Left renal pelvis (tissue), 4 donors: ENCODE data around the gene ATP2A2. TPM values are rescaled to one million over a fixed set of nuclear protein-coding genes. Genes with fewer than 3 reads are reported as not detected.
"Not testable (repeated sequence)": the region's sequence is repeated elsewhere in the genome, so short reads cannot be mapped to it uniquely, and the experiment has no call there.

Experiments
- DNase-seq, 4 donors: peaks; one replicate each; pipeline ENCODE4 v3.0.0-alpha.2; 2013; ENCODE audit warnings: low read depth in 4 of 4, low spot score in 3 of 4
- polyA plus RNA-seq, 4 donors: library from polyadenylated mRNA; unstranded; fragments of 120-200 nt; gene quantifications; one replicate each; pipeline ENCODE4 v1.2.1, GENCODE V29; 2013; ENCODE audit not compliant: insufficient read length in 4 of 4

ATP2A2 gene
- polyA plus RNA-seq, 4 donors = 114 to 176 (median 150) TPM

DNA sequence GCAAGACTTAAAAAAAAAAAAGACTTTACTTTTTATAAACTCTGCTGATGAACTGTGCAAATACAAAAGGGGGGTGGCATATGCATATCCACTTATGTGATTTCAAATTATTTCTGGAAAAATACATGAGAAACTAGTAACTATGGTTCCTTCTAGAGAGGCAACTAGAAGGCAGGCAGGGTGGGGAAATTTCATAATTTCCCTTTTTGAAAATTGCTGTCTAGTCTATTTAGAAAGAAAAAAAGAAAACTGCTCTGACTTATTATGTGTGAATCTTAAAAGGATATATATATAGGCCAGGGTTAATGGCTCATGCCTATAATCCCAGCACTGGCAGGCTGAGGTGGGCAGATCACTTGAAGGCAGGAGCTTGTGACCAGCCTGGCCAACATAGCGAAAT lies 80.2 kb downstream of the ATP2A2 start:
- no peak for DNase-seq

DNA sequence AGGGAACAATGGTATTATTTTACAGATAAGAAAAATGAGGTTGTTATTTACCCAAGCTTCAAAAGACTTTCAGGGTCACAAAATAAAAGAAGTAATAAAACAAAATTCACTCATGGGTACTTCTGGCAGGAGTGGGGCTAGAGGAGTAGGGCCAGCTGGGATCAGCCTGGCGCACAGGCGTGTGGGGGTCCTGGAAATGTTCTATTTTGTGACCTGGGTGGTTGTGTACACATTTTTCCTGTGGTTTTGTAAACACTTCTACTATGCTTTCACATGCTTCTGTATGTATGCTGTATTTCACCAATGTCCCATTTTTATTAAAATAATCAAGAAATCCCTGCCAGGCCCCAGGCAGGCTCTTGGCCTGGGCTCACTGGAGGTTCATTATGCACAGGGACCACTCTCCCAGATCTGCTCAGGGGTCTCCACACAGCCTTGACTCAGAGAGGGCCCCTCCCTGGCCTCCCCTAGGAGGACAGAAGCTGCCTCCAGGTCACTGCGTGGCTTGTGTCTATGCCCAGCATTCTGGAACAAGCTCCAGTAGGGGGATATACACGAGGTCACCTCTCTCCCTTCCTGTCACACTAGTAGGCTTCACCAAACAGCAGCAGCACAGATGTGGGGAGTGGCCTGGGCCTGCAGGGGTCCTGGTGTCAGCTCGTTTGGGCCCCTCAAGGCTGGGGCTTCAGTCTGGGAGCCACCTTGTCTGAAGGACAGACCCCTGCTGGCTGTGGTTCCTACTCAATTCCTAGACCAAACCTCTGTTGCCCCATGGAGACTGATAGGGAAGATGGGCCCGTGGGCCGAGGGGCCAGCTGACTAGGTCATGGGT lies 84.7 kb downstream of the ATP2A2 start:
- no peak for DNase-seq

DNA sequence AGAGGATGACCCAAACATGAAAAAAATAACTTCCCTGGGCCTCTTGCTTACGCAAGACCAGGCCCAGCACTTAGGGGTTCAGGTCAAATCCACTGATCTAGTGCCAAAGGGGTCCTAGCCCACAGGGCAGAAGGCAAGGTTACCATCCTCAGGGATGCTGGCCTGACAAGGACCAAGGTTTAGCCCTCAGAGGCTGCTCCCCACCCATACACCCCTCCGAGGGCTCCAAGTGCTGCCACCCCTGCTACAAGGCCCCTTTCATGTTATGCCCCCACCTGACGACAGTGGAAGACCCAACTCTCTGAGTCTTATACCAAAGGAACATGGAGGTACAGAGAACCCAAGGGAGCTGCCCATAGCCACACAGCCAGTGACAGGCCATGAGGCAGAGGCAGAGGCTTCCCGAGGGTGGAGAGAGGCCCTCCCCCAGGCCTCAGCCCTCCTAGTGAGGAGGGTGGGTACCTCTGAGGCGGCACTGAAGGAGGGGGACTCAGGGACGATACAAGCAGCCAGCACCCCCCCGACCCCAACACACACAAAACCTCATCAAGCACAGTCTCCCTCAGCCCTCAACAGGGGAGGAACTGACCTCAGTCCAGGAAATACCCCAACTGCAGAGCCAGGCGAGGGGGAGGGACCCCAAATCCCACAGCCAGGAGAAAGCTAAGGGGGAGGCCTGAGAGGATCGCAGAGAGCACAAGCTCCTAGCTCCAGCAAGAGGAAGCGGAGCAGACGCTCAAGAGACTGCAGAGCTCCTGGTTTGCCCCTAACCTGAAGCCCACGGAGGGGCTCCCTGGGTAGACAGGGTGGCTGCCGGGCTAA lies 85.5 kb downstream of the ATP2A2 start:
- DNase-seq = no peak

DNA sequence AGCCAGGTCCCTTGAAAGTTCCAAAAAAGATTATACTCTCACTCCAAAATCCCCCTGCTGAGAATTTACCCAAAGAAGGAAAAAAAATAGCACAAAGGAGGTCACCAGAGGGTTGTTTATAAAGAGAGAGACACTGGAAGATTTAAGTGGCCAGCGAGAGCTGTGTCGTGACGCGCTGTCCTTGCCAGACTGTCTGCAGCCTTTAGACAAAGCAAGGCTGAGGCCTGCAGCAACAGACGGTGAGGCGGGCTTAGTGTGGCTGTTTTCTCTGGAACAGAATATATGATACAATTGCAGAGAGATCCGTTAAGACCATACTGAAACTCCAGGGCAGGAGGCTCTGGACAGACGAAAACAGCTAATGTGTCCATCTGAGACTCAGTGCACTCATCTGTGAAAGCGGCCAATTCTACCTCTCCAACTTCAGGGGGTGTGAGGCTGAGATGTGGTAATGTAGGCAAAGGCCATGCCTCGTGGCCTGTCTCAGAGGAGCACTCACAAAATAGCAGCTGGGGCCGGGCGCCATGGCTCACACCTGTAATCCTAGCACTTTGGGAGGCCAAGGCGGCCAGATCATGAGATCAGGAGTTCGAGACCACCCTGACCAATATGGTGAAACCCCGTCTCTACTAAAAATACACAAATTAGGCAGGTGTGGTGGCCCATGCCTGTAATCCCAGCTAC lies 86.3 kb downstream of the ATP2A2 start:
- DNase-seq = no peak

DNA sequence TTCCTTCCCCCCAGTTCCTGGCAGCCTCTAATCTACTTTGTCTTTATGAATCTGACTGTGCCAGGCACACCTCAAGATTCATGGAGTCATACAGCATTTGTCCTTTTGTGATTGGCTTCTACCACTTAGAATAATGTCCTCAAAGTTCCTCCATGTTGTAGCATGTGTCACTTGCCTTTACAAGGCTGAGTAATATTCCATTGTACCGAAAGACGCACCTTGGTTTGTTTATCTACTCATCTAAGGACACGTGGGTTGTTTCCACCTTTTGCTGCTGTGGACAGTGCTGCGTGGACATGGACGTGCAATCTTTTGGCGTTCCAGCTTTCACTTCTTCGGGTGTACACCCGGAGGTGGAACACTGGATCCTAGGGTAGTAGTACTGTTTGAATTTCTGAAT lies 88.9 kb downstream of the ATP2A2 start:
- no peak for DNase-seq

DNA sequence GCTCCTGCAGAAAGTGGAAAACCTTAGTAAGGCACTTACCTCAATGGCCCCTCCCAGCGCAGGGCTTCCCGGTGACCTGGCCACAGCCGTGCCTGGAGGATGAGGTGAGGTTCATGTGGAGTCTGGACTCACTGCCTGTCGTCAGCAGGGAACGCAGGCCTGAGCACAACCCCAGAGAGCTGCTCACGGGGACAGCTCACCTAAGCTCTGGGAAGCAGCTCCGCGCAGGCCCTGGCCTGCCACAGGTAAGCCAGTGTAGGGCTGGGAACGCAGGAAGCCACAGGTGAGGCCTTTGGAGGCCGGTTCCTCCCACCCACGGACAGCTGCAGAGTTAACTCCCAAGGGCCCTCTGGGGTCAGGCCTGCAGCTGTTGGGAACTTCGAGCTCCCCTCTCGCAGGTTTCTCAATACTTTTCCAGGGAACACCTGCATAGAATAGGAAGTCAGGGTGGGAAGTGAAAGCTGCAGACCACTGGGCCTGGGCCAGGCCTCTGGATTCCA lies 89.7 kb downstream of the ATP2A2 start:
- DNase-seq = no peak

DNA sequence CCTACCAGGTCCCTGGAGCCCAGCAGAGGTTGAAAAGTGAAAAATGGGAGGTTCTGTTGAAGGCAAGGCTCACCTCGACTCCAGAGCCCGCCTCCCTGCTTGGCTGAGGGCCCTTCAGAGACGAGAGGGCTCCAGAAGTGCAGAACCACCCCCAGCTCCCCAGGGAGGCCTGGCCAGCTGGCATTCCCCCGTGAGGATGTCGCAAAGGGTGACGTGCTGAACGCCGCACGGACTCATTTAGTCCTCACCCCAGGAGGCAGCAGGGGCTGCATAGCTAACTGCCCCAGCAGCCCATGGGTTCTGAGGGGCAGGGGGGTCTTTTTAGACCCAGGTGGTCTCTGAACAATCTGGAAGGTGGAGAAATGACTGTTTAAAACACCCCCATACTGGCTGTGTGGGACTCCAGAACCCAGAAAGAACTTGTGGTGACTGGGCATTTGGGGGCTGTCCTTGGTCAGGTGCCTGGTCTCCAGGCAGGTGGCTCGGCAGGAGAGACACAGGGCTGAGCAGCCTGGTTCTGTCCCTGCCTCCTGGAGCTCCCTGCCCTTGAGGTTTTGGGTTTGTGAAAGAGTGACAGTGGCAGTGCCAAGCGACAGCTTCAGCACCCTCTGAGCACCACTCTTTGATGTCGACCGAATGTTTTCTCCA lies 90.5 kb downstream of the ATP2A2 start:
- DNase-seq = no peak

DNA sequence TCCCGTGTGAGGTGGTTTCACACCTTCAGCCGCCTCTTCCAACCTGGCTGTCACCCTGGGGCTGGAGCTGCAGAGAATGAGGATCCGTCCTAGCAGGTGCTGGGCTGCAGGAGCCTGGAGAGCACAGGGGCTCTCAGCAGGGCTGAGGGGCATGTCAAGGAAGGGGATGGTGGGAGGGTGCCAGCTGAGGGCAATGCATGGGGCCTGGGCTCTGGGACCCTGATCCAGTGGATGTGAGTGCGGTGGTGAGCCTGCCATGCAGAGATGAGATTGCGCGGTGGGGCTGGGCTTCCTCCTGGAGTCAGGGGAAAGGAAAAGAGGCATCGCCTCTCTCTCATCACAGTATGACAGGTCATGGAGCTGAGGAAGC lies 91.0 kb downstream of the ATP2A2 start:
- no peak for DNase-seq

DNA sequence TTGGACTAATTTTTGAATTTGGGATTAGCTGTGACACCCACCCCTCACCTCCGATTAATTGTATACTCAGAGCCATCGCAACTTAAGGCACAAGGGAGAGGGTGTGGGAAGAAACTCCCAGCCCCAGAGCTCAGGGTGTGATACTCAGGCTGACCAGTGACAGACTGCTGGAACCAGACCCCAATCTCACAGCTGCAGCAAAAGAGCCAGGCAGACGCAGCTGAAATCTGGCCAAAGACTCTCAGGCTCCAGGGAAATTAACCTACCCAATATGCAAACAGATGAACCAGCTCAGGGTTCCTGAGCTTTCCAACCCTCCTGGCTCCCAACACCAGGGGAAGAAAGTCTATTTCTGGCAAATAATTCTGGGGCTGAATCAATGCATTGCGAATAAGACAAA lies 92.0 kb downstream of the ATP2A2 start:
- no peak for DNase-seq

DNA sequence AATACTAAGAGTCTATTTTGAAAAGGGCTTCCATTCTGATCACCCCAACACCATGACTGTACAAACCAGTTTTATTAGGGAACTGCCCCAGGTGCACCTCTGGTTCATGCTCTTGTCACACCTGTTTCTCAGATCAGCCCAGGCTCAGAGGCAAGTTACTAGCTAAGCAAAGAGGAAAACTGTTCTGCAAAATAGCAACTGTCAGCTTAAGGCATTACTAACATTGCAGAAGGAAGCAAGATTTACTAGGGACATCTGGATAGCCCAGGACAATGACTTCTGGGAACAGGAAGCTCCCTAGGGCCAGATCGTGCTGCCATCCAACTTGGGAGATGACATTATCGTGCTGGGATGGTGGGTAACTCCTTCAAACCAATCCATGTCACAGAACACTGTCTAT lies 92.4 kb downstream of the ATP2A2 start:
- DNase-seq = no peak

DNA sequence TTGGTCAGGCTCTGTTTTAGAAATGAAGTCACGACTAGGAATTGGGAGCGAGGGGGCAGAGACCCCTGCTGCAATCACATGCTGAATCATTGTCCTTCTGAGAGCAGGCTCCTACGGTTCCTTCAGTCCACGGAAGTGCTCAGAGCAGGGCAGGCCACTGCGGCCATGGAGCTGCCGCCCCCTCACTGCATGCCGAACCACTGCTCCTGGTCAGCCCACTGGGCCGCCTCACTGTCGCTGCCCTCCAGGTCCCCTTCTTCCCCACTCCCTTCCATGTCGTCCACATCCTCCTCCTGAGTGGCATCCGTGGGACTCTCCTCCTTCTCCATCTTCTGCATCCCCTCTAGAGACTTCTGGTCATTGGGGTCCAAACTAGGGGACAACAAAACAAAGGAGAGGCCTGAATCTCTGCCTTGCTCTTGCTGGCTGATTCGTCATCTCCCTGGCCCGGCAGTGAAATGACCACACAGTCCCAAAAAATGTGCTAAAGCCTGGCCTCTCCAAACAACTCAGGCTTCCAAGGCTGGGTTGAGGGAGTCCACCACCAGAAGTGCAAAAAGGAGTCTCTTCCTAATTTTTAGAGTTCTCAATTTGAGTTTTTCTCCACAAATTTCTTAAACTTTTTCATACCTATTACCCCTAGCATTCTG lies 93.0 kb downstream of the ATP2A2 start:
- DNase-seq = no peak

DNA sequence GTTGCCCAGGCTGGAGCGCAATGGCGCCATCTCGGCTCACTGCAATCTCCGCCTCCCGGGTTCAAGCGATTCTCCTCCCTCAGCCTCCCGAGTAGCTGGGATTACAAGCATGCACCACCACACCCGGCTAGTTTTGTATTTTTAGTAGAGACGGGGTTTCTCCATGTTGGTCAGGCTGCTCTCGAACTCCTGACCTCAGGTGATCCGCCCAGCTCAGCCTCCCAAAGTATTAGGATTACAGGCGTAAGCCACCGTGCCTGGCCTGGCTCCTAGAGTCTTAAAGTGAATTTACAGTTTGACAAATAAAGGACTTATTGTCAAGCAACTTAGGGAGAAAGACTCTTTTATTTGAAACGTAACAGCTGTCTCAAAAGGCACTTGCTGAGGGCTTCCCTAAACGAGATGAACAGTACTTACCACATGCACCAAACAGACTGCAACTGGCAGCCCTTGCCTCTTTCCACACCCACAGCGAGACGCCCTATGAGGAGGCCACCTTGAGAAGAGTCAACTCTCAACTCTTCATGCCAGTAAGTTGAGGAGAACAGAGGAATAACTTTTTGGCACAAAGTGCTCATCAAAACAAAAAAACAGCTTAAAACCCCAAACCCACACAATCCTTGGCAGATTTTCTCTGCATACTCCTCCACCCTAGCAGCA lies 97.2 kb downstream of the ATP2A2 start:
- not testable (repeated sequence) for DNase-seq

DNA sequence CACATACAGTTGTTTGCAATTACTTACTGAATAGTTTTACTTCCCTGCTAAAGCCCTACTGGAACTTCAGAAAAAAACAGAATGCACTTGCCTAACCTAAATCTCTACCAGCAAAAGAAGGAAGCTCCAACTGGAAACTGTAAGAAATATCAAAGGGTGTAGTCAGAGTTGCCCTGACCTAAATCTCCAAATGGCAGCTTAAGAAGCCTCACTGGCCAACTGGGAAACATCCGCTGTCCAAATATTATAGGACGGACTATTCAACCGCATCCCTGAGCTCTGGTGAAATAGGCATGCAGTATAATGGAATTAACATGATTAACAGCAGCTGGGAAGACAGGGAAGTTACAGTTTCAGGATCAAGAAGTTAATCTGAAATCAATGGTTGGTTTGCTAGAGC lies 98.2 kb downstream of the ATP2A2 start:
- no peak for DNase-seq

DNA sequence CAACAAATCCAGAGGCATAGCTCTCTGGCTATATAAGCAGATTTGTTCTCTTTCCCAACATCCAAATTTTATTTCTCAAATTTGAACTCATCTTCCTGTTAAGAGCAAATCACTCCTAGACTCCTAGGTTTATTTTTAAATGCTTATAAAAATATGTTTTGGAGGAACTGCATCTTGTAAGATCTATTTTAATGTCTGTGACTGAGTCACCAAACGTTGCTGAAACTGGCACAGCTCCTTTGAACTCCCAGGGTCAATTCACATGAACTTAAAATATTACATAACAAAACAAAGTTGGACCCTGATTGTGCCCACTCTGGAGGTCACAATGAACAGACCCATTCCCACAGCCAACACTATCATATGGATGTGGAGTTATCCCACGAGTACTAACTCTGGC lies 98.6 kb downstream of the ATP2A2 start:
- no peak for DNase-seq

DNA sequence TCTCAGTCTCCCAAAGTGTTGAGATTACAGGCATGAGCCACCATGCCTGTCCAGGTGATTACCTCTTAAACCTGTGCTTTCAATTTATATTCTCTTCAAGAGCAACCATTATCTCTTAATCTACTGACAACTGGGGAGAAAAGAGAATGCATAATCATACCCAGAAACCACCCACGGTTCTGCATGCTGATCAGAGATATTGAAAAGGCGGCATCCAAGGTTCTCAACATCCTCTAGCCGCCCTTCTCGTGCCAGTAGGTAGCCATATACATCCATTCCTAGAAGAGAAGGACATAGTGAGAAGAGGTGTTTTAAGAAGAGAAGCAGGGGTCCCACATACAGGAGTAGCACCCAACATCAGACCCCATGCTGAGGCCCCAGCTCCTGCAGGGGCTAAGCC lies 101.6 kb downstream of the ATP2A2 start:
- no peak for DNase-seq

Other genes with a start within 250 kb of the ATP2A2 start
- 10 to 100 TPM; 23.7 to 39.9 (median 31.3) TPM for gene C12orf76, start 232.7 kb upstream of the ATP2A2 start, polyA plus RNA-seq
- gene IFT81, start 156.9 kb upstream of the ATP2A2 start, polyA plus RNA-seq = 10 to 100 TPM; 26.6 to 60.4 (median 49.5) TPM
- 10 to 100 TPM; 57.5 to 92.4 (median 79.1) TPM for gene ANAPC7, start 122.5 kb downstream of the ATP2A2 start, polyA plus RNA-seq
- 100 to 1,000 TPM; 174 to 312 (median 244) TPM for gene ARPC3, start 169.1 kb downstream of the ATP2A2 start, polyA plus RNA-seq
- 10 to 100 TPM; 29.3 to 43.3 (median 36.2) TPM for gene GPN3, start 187.0 kb downstream of the ATP2A2 start, polyA plus RNA-seq
- 10 to 100 TPM; 16.4 to 23.2 (median 21.1) TPM for gene FAM216A, start 187.6 kb downstream of the ATP2A2 start, polyA plus RNA-seq
- gene VPS29, start 220.9 kb downstream of the ATP2A2 start, polyA plus RNA-seq = 100 to 1,000 TPM; 123 to 155 (median 141) TPM
- 1 to 10 TPM; 1.1 to 1.5 (median 1.3) TPM for gene RAD9B, start 221.1 kb downstream of the ATP2A2 start, polyA plus RNA-seq